ENCODE results near the gene BPIFB6. TPM values are rescaled to one million over a fixed set of nuclear protein-coding genes. Genes with fewer than 3 reads are reported as not detected.

BPIFB6 gene
- total and polyA plus RNA-seq, 2 donors (not counting 3 experiments of a cell fraction or from before 2014, with no cell fraction given) = not detected

DNA sequence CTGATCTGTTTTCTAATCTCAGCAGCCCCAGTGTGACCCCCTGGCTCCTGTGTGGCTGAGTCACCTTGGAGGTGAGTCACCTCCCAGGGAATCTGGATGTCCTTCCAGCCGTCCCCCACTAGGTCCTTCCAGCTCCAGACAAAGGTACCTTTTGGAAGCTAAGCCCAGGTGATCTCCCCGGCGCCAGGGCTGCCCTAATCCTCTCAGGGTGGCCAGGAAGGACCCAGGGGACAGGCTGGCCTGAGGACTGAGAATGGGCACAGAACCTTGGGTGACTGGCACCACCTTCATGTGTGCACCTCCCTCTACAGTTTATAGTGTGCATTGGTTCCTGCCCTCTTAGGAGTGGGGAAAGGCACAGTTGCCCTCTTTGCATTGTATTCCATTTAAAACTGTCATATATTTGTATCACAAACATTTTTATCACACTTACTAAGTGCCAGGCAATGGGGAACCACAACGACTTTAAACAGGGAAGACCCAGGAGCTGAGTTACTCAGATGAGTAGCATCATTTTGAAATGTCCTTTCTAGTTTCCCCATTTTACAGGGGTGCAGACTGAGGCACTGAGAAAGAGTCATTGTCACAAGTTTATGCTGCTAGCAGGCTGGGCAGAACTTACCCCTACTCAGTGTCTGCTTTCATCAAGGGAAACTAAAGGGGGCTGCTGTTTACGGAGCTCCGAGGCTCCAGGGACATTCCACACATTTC is 45.4 kb downstream of the BPIFB6 start:
- intact Hi-C loops (cut with micrococcal nuclease) = no loop called here

More for the DNA sequence above, 45.4 kb downstream of the BPIFB6 start:
- H3K27ac ChIP-seq (ENCODE audit: insufficient read depth, low read depth, low read length) = no peak overlapping the region
- no TSS peak for BruUV-seq (replicated peaks)
- H2AFZ ChIP-seq (ENCODE audit: low read depth, low read length) = no peak overlapping the region
- dilution Hi-C loops (cut with MboI; ENCODE audit: extremely low pct_ligation_motif_present, low sequenced_read_pairs) = no loop called here
- no peaks in the 10 kb centered on the region for H3K79me2 ChIP-seq (ENCODE audit: control insufficient read depth, insufficient read depth, low read length)
- no peaks in the 10 kb centered on the region for H4K20me1 ChIP-seq (replicated peaks; ENCODE audit: control insufficient read depth, extremely low read depth, insufficient read depth, low read length)
- H3K9me1 ChIP-seq (replicated peaks; ENCODE audit: control insufficient read depth, extremely low read depth, insufficient read depth, low read length) = no peaks in the 10 kb centered on the region
- ChIA-PET CTCF (interaction anchor here (1.0 to 1.7 kb wide), 2 partner anchors 10 to 175 kb away, joined by 3 to 8 read pairs; no protein-coding TSS in a partner anchor), POLR2A (no interaction called here)
- TF ChIP-seq GATA2 (IDR thresholded peaks at IDR 0.05; ENCODE audit: insufficient read depth, insufficient read length, low read depth, low read length) (no peak), POLR2A (IDR thresholded peaks at IDR 0.05; ENCODE audit: low read depth, low read length) (no peak), FOS (IDR thresholded peaks at IDR 0.05; ENCODE audit: borderline replicate concordance, insufficient read depth, low read length) (no peak)
- TF ChIP-seq, protein P1, sequence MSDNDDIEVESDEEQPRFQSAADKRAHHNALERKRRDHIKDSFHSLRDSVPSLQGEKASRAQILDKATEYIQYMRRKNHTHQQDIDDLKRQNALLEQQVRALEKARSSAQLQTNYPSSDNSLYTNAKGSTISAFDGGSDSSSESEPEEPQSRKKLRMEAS (IDR thresholded peaks at IDR 0.05; ENCODE audit: insufficient read depth, insufficient read length) = no peak
- TF ChIP-seq, protein P2, sequence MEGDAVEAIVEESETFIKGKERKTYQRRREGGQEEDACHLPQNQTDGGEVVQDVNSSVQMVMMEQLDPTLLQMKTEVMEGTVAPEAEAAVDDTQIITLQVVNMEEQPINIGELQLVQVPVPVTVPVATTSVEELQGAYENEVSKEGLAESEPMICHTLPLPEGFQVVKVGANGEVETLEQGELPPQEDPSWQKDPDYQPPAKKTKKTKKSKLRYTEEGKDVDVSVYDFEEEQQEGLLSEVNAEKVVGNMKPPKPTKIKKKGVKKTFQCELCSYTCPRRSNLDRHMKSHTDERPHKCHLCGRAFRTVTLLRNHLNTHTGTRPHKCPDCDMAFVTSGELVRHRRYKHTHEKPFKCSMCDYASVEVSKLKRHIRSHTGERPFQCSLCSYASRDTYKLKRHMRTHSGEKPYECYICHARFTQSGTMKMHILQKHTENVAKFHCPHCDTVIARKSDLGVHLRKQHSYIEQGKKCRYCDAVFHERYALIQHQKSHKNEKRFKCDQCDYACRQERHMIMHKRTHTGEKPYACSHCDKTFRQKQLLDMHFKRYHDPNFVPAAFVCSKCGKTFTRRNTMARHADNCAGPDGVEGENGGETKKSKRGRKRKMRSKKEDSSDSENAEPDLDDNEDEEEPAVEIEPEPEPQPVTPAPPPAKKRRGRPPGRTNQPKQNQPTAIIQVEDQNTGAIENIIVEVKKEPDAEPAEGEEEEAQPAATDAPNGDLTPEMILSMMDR (IDR thresholded peaks at IDR 0.05; ENCODE audit: extremely low read depth in 1 of 2, insufficient read depth in 1 of 2, low read depth in 1 of 2, low read length in 2 of 2) = peak in 1 of 2 donors; percentile 34
- peak; percentile 31 for FAIRE-seq
- H3K4me3 ChIP-seq (replicated peaks in 1 of 3; ENCODE audit: insufficient read depth in 1 of 3, low read depth in 1 of 3, low read length in 3 of 3) = no peak overlapping the region
- H3K4me1 ChIP-seq (ENCODE audit: control insufficient read depth, extremely low read depth, insufficient read depth, low read length) = no peaks in the 10 kb centered on the region
- H3K9ac ChIP-seq (replicated peaks; ENCODE audit: extremely low read depth, insufficient read depth, low read length) = no peak overlapping the region
- H3K9me3 ChIP-seq (replicated peaks; ENCODE audit: control insufficient read depth, insufficient read depth, low read length) = no peaks in the 10 kb centered on the region
- H3K4me2 ChIP-seq (ENCODE audit: insufficient read depth, low read length) = no peak overlapping the region
- H3K27me3 ChIP-seq (ENCODE audit: control insufficient read depth in 2 of 2, insufficient read depth in 2 of 2, low read length in 2 of 2) = no peaks in the 10 kb centered on the region
- DNase-seq (ENCODE audit: low read depth, low spot score) = no peak
- no peaks in the 10 kb centered on the region for H3K36me3 ChIP-seq (ENCODE audit: control insufficient read depth in 2 of 2, extremely low read depth in 1 of 2, insufficient read depth in 2 of 2, low read length in 2 of 2)

Measured in endothelial cell of umbilical vein (primary cell).